Measurements from ENCODE around the gene TLCD4.
A peak's percentile ranks its signal among the peaks of the same experiment; 100 is the strongest.

Gene TLCD4

GRCh38 chr1:95117207-95118066 is at the start of gene TLCD4:
Gene TLCD4, plus strand, starts transcription at chr1:95117355. Its CDS starts 26,547 bp downstream, at chr1:95143902.
- peak; percentile 34 for DNase-seq (ENCODE audit: extremely low read depth, insufficient read length)
- no peaks in the 10 kb centered on the region; the same call in none of the 2 replicates for H3K27me3 ChIP-seq (replicated peaks; ENCODE audit: control insufficient read depth, insufficient read depth, low read length)
- H3K36me3 ChIP-seq (ENCODE audit: control insufficient read depth, insufficient read depth, low read length), result no peaks in the 10 kb centered on the region
- TF ChIP-seq, protein P1, sequence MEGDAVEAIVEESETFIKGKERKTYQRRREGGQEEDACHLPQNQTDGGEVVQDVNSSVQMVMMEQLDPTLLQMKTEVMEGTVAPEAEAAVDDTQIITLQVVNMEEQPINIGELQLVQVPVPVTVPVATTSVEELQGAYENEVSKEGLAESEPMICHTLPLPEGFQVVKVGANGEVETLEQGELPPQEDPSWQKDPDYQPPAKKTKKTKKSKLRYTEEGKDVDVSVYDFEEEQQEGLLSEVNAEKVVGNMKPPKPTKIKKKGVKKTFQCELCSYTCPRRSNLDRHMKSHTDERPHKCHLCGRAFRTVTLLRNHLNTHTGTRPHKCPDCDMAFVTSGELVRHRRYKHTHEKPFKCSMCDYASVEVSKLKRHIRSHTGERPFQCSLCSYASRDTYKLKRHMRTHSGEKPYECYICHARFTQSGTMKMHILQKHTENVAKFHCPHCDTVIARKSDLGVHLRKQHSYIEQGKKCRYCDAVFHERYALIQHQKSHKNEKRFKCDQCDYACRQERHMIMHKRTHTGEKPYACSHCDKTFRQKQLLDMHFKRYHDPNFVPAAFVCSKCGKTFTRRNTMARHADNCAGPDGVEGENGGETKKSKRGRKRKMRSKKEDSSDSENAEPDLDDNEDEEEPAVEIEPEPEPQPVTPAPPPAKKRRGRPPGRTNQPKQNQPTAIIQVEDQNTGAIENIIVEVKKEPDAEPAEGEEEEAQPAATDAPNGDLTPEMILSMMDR (IDR thresholded peaks at IDR 0.05; ENCODE audit: insufficient read depth, low read length, poor library complexity, severe bottlenecking), result no peak
- H3K4me3 ChIP-seq (replicated peaks; ENCODE audit: low read depth, low read length), result peak within 1 kb of the TSS; percentile 62

GRCh38 chr1:95067568-95067967 is 49.6 kb upstream of the TLCD4 start:
- H3K36me3 ChIP-seq (ENCODE audit: control insufficient read depth, insufficient read depth, low read length), result no peaks in the 10 kb centered on the region
- no peak for DNase-seq (ENCODE audit: extremely low read depth, insufficient read length)
- TF ChIP-seq, protein P1 (IDR thresholded peaks at IDR 0.05; ENCODE audit: insufficient read depth, low read length, poor library complexity, severe bottlenecking), result no peak
- H3K4me3 ChIP-seq (replicated peaks; ENCODE audit: low read depth, low read length), result no peak overlapping the region
- no peaks in the 10 kb centered on the region for H3K27me3 ChIP-seq (replicated peaks; ENCODE audit: control insufficient read depth, insufficient read depth, low read length)

DNA sequence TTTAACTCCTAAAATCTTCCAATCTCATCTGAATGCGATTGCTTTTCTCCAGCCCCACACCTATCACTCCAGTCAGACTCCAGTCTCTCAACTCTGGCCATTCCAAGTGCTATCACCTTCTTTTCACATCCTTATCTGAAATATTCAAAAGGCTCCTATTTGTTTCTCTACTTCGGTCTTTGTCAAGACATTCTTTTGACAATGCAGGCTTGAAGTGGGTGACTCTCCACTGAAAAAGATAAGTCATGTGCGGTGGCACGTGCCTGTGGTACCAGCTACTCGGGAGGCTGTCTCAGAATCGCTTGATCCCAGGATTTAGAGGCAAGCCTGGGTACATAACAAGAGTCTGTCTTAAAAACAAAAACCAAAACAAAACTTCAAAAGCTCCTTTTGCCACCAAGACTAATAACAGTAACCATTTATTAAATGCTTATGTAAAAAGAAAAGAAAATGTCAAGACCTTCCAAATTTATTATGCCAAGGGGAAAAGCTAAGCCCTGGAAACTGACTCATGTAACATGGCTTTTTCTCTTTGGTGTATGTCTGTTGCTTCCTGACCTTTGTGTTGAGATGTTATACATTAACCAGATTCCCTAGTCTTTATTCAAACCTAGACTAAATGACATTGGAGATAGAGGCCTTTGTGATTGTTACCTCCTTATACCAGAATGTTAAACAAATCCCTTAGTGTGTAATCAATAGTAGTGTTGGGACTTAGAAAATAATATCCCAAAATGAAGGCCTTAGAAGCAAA is 48.0 kb upstream of the TLCD4 start:
- no peaks in the 10 kb centered on the region for H3K27me3 ChIP-seq (replicated peaks; ENCODE audit: control insufficient read depth, insufficient read depth, low read length)
- H3K4me3 ChIP-seq (replicated peaks; ENCODE audit: low read depth, low read length), result no peak overlapping the region
- no peaks in the 10 kb centered on the region for H3K36me3 ChIP-seq (ENCODE audit: control insufficient read depth, insufficient read depth, low read length)
- no peak for DNase-seq (ENCODE audit: extremely low read depth, insufficient read length)
- TF ChIP-seq, protein P1 (IDR thresholded peaks at IDR 0.05; ENCODE audit: insufficient read depth, low read length, poor library complexity, severe bottlenecking), result no peak

- Histone ChIP-seq H3K4me3 (replicated peaks; ENCODE audit: low read depth, low read length) (no peak overlapping the region), H3K27me3 (replicated peaks; ENCODE audit: control insufficient read depth, insufficient read depth, low read length) (no peaks in the 10 kb centered on the region), H3K36me3 (ENCODE audit: control insufficient read depth, insufficient read depth, low read length) (no peaks in the 10 kb centered on the region)
- TF ChIP-seq, protein P1 (IDR thresholded peaks at IDR 0.05; ENCODE audit: insufficient read depth, low read length, poor library complexity, severe bottlenecking), result no peak
- no peak for DNase-seq (ENCODE audit: extremely low read depth, insufficient read length)
These were observed 47.5 kb upstream of the TLCD4 start for GRCh38 chr1:95069710-95070093.

DNA sequence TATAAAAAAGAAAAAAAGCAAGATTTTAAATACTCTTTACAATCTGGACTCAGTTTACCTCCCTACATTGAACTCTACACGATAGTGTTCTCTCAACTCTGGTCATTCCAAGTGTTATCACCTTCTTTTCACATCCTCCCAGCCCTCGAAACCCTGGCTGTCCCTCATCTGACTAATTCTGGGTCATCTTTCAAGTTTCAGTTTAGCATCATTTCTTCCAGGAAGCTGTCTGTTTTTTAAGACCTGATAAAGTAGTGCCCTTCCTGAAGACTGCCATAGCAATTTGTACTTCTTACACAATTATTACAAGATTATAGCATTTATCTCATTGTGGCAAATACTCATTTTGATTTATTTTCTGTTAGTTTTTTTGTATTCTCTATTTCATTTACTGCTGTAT is 45.6 kb upstream of the TLCD4 start:
- Histone ChIP-seq H3K4me3 (replicated peaks; ENCODE audit: low read depth, low read length) (peak overlapping the region; percentile 83), H3K27me3 (replicated peaks; ENCODE audit: control insufficient read depth, insufficient read depth, low read length) (no peaks in the 10 kb centered on the region), H3K36me3 (ENCODE audit: control insufficient read depth, insufficient read depth, low read length) (no peaks in the 10 kb centered on the region)
- DNase-seq (ENCODE audit: extremely low read depth, insufficient read length), result no peak
- TF ChIP-seq, protein P1 (IDR thresholded peaks at IDR 0.05; ENCODE audit: insufficient read depth, low read length, poor library complexity, severe bottlenecking), result no peak

All from GM06990 (cell line).